BJ (cell line): ENCODE measurements around the gene BPIFB6. TPM values are rescaled to one million over a fixed set of nuclear protein-coding genes. Genes with fewer than 3 reads are reported as not detected.

Source experiments
- CTCF ChIA-PET: fragments of 350-600 bp; formaldehyde crosslinking; extraction: SDS; loops from one replicate; lab custom pipeline; 2021; ENCODE audit warnings: antibody characterized with exemption, inconsistent platforms; lab: Yijun Ruan, JAX
- POLR2A ChIA-PET: fragments of 300-600 bp; sonication (Branson Sonifier 250); formaldehyde crosslinking; extraction: SDS; loops from one replicate; lab custom pipeline; 2021; ENCODE audit warnings: antibody characterized with exemption; lab: Charles Lee
- DNase-seq: peaks from one replicate; pipeline ENCODE4 v3.0.0-alpha.2; 2011; ENCODE audit warnings: low read depth
- H3K27me3 ChIP-seq: 2 replicates; pipeline ENCODE4 v1.6.0; 2011; ENCODE audit warnings: low read length; ENCODE audit not compliant: control insufficient read depth, insufficient read depth
- H3K36me3 ChIP-seq: 2 replicates; pipeline ENCODE4 v1.5.1; 2011; ENCODE audit warnings: low read length; ENCODE audit not compliant: control insufficient read depth, insufficient read depth
- H3K4me3 ChIP-seq: 2 replicates; pipeline ENCODE4 v1.5.1; 2011; ENCODE audit warnings: low read depth, mild to moderate bottlenecking, control low read depth, low read length
- CTCF ChIP-seq: IDR thresholded peaks from 2 replicates; pipeline ENCODE4 v1.5.1; 2011; ENCODE audit warnings: low read depth, mild to moderate bottlenecking, control low read depth, inconsistent platforms, low read length, moderate library complexity; ENCODE audit not compliant: insufficient read depth
- polyA plus RNA-seq: library from polyadenylated mRNA; depleted of rRNA; stranded (reverse); fragments of >200 nt; gene quantifications from 2 replicates; pipeline ENCODE4 v1.2.3, GENCODE V29; 2011

The BPIFB6 gene
- polyA plus RNA-seq, 1 experiment: not detected

- no peaks in the 10 kb centered on the region for H3K36me3 ChIP-seq
- CTCF ChIA-PET: no interaction called here
- POLR2A ChIA-PET: no interaction called here
- 0 out of 2 replicates have a peak, but pooled peaks cover 2% of the 10 kb centered on the region for H3K27me3 ChIP-seq
- no peak overlapping the region for H3K4me3 ChIP-seq
- no peak for DNase-seq
- no peak for TF ChIP-seq CTCF
Observed at GRCh38 chr20:33027769-33028751, 3.4 kb upstream of the BPIFB6 start.

- Histone ChIP-seq H3K4me3 (no peak overlapping the region), H3K36me3 (no peaks in the 10 kb centered on the region), H3K27me3 (0 out of 2 replicates have a peak, but pooled peaks cover 2% of the 10 kb centered on the region)
- CTCF ChIA-PET: no interaction called here
- POLR2A ChIA-PET: no interaction called here
- TF ChIP-seq CTCF: no peak
- no peak for DNase-seq
Observed at GRCh38 chr20:33028875-33029274, 2.6 kb upstream of the BPIFB6 start.

GRCh38 chr20:33030076-33030475, 1.4 kb upstream of the BPIFB6 start:
- DNase-seq: no peak
- POLR2A ChIA-PET: no interaction called here

GRCh38 chr20:33030569-33030968, 879 bp upstream of the BPIFB6 start:
- CTCF ChIA-PET: no interaction called here

More at GRCh38 chr20:33030076-33030475, 1.4 kb upstream of the BPIFB6 start:
- no peak for TF ChIP-seq CTCF
- Histone ChIP-seq H3K4me3 (no peak overlapping the region), H3K27me3 (0 out of 2 replicates have a peak, but pooled peaks cover 2% of the 10 kb centered on the region), H3K36me3 (no peaks in the 10 kb centered on the region)
- CTCF ChIA-PET: no interaction called here

More at GRCh38 chr20:33030569-33030968, 879 bp upstream of the BPIFB6 start:
- DNase-seq: no peak
- Histone ChIP-seq H3K4me3 (no peak overlapping the region), H3K36me3 (no peaks in the 10 kb centered on the region), H3K27me3 (0 out of 2 replicates have a peak, but pooled peaks cover 2% of the 10 kb centered on the region)
- POLR2A ChIA-PET: no interaction called here
- no peak for TF ChIP-seq CTCF
